HepG2 (cell line): Measurements from ENCODE around the gene CCNA2. TPM values are rescaled to one million over a fixed set of nuclear protein-coding genes. Genes with fewer than 3 reads are reported as not detected.

Experiments used
- CCDC6 ChIP-seq: sonication (generic); formaldehyde crosslinking; IDR thresholded peaks from 2 replicates; pipeline ENCODE4 v1.8.1; 2022; ENCODE audit warnings: mild to moderate bottlenecking, missing genetic modification reagents, moderate library complexity
- DNMT3B ChIP-seq: conservative IDR thresholded peaks from 2 replicates; pipeline ENCODE4 v1.6.1; 2016; ENCODE audit warnings: missing biosample characterization, control low read depth
- KDM1A ChIP-seq: IDR thresholded peaks from 2 replicates; pipeline ENCODE4 v1.6.1; 2016; ENCODE audit warnings: missing compliant biosample characterization
- RAD21 ChIP-seq: fragments of 450-650 bp; formaldehyde crosslinking; IDR thresholded peaks from 2 replicates; pipeline ENCODE4 v1.5.0; 2020; ENCODE audit warnings: mild to moderate bottlenecking
- REXO4 ChIP-seq: sonication (generic); formaldehyde crosslinking; IDR thresholded peaks from 2 replicates; pipeline ENCODE4 v1.8.0; 2022; ENCODE audit warnings: missing genetic modification reagents, mild to moderate bottlenecking, borderline replicate concordance
- SMARCE1 ChIP-seq: fragments of 450-650 bp; IDR thresholded peaks from 2 replicates; pipeline ENCODE4 v1.6.1; 2017; ENCODE audit warnings: borderline replicate concordance
- ZBTB21 ChIP-seq: sonication (generic); formaldehyde crosslinking; IDR thresholded peaks from 2 replicates; pipeline ENCODE4 v1.4.0; 2020; ENCODE audit warnings: missing genetic modification reagents
- ZBTB38 ChIP-seq: sonication (generic); formaldehyde crosslinking; IDR thresholded peaks from 2 replicates; pipeline ENCODE4 v1.5.1; 2020; ENCODE audit warnings: mild to moderate bottlenecking, missing genetic modification reagents
- ZNF350 ChIP-seq: sonication (generic); formaldehyde crosslinking; IDR thresholded peaks from 2 replicates; pipeline ENCODE4 v1.4.0; 2020; ENCODE audit warnings: mild to moderate bottlenecking, low read depth, missing genetic modification reagents, borderline replicate concordance
- polyA plus RNA-seq, 8 experiments: library from polyadenylated mRNA; depleted of rRNA in 3 of 8; stranded (reverse) in 7 of 8; unstranded in 1 of 8; fragments of >200 nt; fragmentation: Illumina TruSeq in 4 of 8; extraction: Trizol in 4 of 8; gene quantifications; 2 replicates each; pipeline versions ENCODE4 v1.2.1 to v1.2.3, GENCODE V29; 2011 to 2016; ENCODE audit warnings: low read depth in 4 of 8, missing spikeins in 1 of 8, mixed read lengths in 1 of 8; ENCODE audit not compliant: insufficient read depth in 1 of 8
- total RNA-seq, 5 experiments: library from RNA; depleted of rRNA; stranded (reverse); fragments of >200 nt; fragmentation: Illumina TruSeq; extraction: Trizol; gene quantifications; 2 replicates each; pipeline ENCODE4 v1.2.3, GENCODE V29; 2016; ENCODE audit warnings: low read depth in 1 of 5
- TF ChIP-seq, protein P1 (sequence below): sonication (generic); formaldehyde crosslinking; IDR thresholded peaks from 2 replicates; pipeline ENCODE4 v1.4.0; 2020; ENCODE audit warnings: missing genetic modification reagents
- TF ChIP-seq, protein P2 (sequence below): sonication (generic); formaldehyde crosslinking; IDR thresholded peaks from 2 replicates; pipeline ENCODE4 v1.4.0; 2020; ENCODE audit warnings: missing genetic modification reagents
- TF ChIP-seq, protein P3 (sequence below): IDR thresholded peaks from 2 replicates; pipeline ENCODE4 v1.6.1; 2016; ENCODE audit warnings: low read depth, control low read depth
- TF ChIP-seq, protein P4 (sequence below): sonication (generic); formaldehyde crosslinking; conservative IDR thresholded peaks from 2 replicates; pipeline ENCODE4 v1.8.0; 2022; ENCODE audit warnings: low read depth, missing genetic modification reagents
- TF ChIP-seq, protein P5 (sequence below): sonication (generic); formaldehyde crosslinking; IDR thresholded peaks from 2 replicates; pipeline ENCODE4 v1.5.1; 2020; ENCODE audit warnings: missing genetic modification reagents, mild to moderate bottlenecking, borderline replicate concordance
- TF ChIP-seq, protein P6 (sequence below): sonication (generic); formaldehyde crosslinking; IDR thresholded peaks from 2 replicates; pipeline ENCODE4 v1.8.0; 2022; ENCODE audit warnings: mild to moderate bottlenecking, missing genetic modification reagents; ENCODE audit not compliant: insufficient replicate concordance

Gene CCNA2
- total and polyA plus RNA-seq, 2 of the 13 experiments (the other 11 are each of a cell fraction or from before 2014, with no cell fraction given): 31.3 to 105 TPM

DNA sequence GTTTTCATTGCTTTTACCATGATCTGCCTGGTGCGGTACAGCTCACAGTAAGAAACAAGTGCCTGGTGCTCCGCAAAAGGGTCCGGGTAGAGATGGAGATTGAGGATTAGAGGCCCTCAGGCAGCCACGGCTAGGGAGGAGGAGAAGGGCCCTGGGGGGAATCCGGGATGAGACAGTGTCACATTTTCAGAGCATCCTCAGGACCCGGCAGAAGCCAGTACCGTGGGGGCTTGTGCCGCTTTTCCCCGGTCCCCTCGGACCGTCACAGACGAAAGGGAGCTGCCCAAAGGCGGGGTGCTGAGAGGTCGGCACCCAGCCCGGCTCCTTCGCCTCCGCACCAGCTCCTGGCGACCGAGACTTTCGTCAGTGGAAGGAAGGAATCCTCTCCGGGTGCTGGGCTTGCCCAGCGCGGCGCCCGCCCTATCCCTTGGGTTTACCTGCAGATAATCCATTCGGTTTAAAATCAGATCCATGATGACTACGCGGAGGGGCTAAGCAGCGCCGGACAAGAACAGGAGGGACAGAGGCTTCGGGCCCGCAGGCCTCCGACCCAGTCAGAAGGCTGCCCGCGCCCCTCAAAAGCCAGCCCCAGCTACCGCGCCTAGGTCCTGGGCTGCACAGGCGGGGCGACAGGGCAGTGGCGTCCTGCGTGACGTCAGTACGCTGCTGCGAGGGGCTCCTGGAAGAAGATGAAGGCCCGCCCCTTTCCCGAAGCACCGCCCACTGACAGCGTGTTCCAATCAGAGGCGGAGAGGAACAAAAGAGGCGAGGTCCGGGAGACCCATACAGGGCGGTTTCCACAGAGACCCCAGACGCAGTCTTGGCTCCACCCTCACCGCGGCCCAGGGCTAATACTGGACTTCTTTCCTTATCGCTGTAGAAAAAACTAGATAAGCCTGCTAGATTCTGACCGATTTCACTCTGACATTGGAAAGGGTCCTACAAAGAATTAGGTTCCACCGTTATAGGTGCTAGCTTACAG is 46.4 kb upstream of the CCNA2 start, which contains the start of gene BBS7 (continued):
- TF ChIP-seq, protein P1, sequence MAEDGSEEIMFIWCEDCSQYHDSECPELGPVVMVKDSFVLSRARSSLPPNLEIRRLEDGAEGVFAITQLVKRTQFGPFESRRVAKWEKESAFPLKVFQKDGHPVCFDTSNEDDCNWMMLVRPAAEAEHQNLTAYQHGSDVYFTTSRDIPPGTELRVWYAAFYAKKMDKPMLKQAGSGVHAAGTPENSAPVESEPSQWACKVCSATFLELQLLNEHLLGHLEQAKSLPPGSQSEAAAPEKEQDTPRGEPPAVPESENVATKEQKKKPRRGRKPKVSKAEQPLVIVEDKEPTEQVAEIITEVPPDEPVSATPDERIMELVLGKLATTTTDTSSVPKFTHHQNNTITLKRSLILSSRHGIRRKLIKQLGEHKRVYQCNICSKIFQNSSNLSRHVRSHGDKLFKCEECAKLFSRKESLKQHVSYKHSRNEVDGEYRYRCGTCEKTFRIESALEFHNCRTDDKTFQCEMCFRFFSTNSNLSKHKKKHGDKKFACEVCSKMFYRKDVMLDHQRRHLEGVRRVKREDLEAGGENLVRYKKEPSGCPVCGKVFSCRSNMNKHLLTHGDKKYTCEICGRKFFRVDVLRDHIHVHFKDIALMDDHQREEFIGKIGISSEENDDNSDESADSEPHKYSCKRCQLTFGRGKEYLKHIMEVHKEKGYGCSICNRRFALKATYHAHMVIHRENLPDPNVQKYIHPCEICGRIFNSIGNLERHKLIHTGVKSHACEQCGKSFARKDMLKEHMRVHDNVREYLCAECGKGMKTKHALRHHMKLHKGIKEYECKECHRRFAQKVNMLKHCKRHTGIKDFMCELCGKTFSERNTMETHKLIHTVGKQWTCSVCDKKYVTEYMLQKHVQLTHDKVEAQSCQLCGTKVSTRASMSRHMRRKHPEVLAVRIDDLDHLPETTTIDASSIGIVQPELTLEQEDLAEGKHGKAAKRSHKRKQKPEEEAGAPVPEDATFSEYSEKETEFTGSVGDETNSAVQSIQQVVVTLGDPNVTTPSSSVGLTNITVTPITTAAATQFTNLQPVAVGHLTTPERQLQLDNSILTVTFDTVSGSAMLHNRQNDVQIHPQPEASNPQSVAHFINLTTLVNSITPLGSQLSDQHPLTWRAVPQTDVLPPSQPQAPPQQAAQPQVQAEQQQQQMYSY (CRISPR knock-in tag): 0 out of 2 replicates have a peak, but pooled peaks have one; percentile 19
- TF ChIP-seq, protein P2, sequence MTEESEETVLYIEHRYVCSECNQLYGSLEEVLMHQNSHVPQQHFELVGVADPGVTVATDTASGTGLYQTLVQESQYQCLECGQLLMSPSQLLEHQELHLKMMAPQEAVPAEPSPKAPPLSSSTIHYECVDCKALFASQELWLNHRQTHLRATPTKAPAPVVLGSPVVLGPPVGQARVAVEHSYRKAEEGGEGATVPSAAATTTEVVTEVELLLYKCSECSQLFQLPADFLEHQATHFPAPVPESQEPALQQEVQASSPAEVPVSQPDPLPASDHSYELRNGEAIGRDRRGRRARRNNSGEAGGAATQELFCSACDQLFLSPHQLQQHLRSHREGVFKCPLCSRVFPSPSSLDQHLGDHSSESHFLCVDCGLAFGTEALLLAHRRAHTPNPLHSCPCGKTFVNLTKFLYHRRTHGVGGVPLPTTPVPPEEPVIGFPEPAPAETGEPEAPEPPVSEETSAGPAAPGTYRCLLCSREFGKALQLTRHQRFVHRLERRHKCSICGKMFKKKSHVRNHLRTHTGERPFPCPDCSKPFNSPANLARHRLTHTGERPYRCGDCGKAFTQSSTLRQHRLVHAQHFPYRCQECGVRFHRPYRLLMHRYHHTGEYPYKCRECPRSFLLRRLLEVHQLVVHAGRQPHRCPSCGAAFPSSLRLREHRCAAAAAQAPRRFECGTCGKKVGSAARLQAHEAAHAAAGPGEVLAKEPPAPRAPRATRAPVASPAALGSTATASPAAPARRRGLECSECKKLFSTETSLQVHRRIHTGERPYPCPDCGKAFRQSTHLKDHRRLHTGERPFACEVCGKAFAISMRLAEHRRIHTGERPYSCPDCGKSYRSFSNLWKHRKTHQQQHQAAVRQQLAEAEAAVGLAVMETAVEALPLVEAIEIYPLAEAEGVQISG (CRISPR knock-in tag): peak; percentile 54
- TF ChIP-seq, protein P3, sequence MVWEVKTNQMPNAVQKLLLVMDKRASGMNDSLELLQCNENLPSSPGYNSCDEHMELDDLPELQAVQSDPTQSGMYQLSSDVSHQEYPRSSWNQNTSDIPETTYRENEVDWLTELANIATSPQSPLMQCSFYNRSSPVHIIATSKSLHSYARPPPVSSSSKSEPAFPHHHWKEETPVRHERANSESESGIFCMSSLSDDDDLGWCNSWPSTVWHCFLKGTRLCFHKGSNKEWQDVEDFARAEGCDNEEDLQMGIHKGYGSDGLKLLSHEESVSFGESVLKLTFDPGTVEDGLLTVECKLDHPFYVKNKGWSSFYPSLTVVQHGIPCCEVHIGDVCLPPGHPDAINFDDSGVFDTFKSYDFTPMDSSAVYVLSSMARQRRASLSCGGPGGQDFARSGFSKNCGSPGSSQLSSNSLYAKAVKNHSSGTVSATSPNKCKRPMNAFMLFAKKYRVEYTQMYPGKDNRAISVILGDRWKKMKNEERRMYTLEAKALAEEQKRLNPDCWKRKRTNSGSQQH (CRISPR knock-in tag): no peak
- TF ChIP-seq REXO4 (CRISPR knock-in tag) (no peak), RAD21 (no peak), KDM1A (CRISPR knock-in tag) (no peak), SMARCE1 (no peak), ZBTB21 (peak; percentile 42; the same call in 1 of the 2 replicates), ZBTB38 (CRISPR knock-in tag) (peak; percentile 76; the same call in 1 of the 2 replicates), CCDC6 (CRISPR knock-in tag) (0 out of 2 replicates have a peak, but pooled peaks have one; percentile 44), ZNF350 (CRISPR knock-in tag) (peak; percentile 74; the same call in 1 of the 2 replicates), DNMT3B (CRISPR knock-in tag) (no peak)
- TF ChIP-seq, protein P4, sequence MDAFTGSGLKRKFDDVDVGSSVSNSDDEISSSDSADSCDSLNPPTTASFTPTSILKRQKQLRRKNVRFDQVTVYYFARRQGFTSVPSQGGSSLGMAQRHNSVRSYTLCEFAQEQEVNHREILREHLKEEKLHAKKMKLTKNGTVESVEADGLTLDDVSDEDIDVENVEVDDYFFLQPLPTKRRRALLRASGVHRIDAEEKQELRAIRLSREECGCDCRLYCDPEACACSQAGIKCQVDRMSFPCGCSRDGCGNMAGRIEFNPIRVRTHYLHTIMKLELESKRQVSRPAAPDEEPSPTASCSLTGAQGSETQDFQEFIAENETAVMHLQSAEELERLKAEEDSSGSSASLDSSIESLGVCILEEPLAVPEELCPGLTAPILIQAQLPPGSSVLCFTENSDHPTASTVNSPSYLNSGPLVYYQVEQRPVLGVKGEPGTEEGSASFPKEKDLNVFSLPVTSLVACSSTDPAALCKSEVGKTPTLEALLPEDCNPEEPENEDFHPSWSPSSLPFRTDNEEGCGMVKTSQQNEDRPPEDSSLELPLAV: no peak
- TF ChIP-seq, protein P5, sequence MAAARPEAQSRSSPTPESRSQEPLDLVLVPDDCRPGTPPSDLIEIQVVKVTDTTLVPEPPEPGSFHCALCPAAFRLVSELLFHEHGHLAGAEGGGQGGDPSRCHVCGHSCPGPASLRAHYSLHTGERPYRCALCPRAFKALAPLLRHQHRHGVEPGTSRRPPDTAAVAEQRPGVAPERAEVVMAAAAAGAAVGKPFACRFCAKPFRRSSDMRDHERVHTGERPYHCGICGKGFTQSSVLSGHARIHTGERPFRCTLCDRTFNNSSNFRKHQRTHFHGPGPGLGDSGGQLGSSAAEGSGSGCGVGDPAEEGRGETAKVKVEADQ (CRISPR knock-in tag): no peak
- TF ChIP-seq, protein P6, sequence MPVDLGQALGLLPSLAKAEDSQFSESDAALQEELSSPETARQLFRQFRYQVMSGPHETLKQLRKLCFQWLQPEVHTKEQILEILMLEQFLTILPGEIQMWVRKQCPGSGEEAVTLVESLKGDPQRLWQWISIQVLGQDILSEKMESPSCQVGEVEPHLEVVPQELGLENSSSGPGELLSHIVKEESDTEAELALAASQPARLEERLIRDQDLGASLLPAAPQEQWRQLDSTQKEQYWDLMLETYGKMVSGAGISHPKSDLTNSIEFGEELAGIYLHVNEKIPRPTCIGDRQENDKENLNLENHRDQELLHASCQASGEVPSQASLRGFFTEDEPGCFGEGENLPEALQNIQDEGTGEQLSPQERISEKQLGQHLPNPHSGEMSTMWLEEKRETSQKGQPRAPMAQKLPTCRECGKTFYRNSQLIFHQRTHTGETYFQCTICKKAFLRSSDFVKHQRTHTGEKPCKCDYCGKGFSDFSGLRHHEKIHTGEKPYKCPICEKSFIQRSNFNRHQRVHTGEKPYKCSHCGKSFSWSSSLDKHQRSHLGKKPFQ (CRISPR knock-in tag): no peak
